ENCODE measurements around the gene PARD3. TPM values are rescaled to one million over a fixed set of nuclear protein-coding genes. Genes with fewer than 3 reads are reported as not detected.

Gene PARD3
- total RNA-seq, 2 donors from 2014 or later = 36.1 to 48.5 TPM

DNA sequence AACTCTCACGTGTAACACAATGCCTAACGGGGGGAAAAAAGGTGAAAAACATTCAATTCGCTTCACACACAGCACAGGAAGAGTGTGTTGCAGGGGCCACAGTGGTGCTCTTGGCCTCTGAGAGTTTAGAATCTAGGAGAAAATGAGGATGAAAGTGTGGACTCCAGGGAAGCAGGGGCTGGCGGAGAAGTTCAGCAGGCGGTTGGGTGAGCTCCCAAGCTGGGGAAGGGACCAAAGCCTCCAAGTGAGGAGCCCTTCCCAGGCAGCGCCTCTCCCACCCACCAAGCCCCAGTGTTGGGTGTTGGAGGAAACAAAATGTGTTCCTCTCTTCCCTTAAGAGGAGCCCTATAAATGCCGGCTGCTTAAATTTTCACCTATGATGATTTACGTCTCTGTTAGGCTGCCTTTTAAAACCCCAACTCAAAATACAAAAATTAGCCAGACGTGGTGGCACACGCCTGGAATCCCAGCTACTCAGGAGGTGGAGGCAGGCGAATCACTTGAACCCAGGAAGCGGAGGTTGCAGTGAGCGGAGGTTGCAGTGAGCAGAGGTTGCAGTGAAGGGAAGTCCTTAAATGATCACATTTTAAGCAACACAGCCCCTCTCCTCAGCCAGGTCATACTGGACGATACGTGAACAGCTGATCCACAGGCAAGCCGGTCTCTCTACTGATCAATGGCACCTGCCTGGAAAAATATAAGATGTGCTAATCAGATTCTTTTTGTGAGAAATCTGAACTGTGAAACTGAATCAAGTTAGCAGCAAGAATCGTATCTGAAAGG, 735.2 kb downstream of the PARD3 start:
- Histone ChIP-seq H3K4me3 (no peak overlapping the region), H3K36me3 (replicated peaks in 1 of 2; ENCODE audit: insufficient read depth in 1 of 2, low read depth in 2 of 2) (no peaks in the 10 kb centered on the region), H3K27me3 (no peaks in the 10 kb centered on the region), H3K4me1 (peaks cover 5% of the 10 kb centered on the region), H3K27ac (peak overlapping the region in 1 of 4 donors; percentile 1), H3K9me3 (no peaks in the 10 kb centered on the region)
- no peak for DNase-seq
- 83 to 85% methylated on average over 17 of the region's 17 CpGs for WGBS, 2 donors
- intact Hi-C loops (cut with DNase I) = no loop called here
- no peak for ATAC-seq
- TF ChIP-seq POLR2A (IDR thresholded peaks at IDR 0.05) (no peak), CTCF (IDR thresholded peaks at IDR 0.05) (no peak)

DNA sequence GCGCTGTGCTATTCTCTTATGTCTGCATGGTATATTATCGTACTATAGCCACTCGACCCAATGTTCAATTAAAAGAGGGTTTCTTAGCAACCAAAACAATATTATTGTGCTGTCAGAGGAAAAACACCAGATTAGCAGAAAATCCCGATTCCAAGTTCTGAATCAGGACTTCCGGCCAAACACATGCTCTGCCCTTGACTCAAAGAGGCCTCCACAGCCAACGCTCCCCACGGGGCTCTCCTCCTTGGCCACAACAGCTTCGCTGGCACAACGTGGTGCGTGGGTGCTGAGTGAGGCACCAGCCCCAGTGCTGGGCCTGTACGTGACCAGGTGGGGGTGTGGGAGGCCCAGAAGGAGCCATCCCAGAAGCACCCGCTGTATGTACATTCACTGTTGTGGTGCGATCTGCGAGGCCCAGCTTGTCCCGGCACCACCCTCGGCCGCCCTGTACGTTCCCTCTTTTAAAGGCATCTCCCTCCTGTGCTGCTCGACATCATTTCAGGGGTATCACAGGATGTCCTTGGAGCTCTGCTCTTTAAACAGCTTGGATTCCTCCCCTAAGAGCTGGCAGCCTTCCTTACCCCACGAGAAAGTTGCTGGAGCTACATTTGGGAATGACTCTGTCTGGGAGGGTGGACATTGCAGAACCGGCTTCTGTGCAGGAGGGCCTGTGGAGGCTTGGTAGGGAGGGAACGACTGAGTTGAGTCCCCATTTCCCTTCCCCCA, 736.2 kb downstream of the PARD3 start:
- Histone ChIP-seq H3K4me3 (no peak overlapping the region), H3K27me3 (no peaks in the 10 kb centered on the region), H3K4me1 (peaks cover 5% of the 10 kb centered on the region), H3K27ac (peak overlapping the region in 1 of 4 donors; percentile 1), H3K9me3 (no peaks in the 10 kb centered on the region), H3K36me3 (replicated peaks in 1 of 2; ENCODE audit: insufficient read depth in 1 of 2, low read depth in 2 of 2) (no peaks in the 10 kb centered on the region)
- ATAC-seq = peak; percentile 37
- intact Hi-C loops (cut with DNase I) = no loop called here
- TF ChIP-seq CTCF (IDR thresholded peaks at IDR 0.05) (no peak), POLR2A (IDR thresholded peaks at IDR 0.05) (no peak)
- DNase-seq = peak in 3 of 4 donors; percentile 17 to 38 (median 24)
- WGBS, 2 donors = 77 to 78% methylated on average over 22 of the region's 22 CpGs

GRCh38 chr10:34078017-34078744, 736.9 kb downstream of the PARD3 start:
- H3K27ac ChIP-seq = no peak overlapping the region
- no peak overlapping the region for H3K4me3 ChIP-seq
- DNase-seq (no peak), ATAC-seq (no peak)
- no peaks in the 10 kb centered on the region for H3K27me3 ChIP-seq
- peak in 1 of 7 experiments; percentile 7 for TF ChIP-seq CTCF (IDR thresholded peaks at IDR 0.05)
- TF ChIP-seq POLR2A (IDR thresholded peaks at IDR 0.05) = no peak
- 61 to 72% methylated on average over 4 of the region's 4 CpGs for WGBS, 2 donors
- intact Hi-C loops (cut with DNase I) = no loop called here
- H3K4me1 ChIP-seq = peaks cover 5% of the 10 kb centered on the region
- no peaks in the 10 kb centered on the region for H3K9me3 ChIP-seq
- no peaks in the 10 kb centered on the region for H3K36me3 ChIP-seq (replicated peaks in 1 of 2; ENCODE audit: insufficient read depth in 1 of 2, low read depth in 2 of 2)

- Histone ChIP-seq H3K4me1 (peaks cover 5% of the 10 kb centered on the region), H3K9me3 (no peaks in the 10 kb centered on the region), H3K36me3 (replicated peaks in 1 of 2; ENCODE audit: insufficient read depth in 1 of 2, low read depth in 2 of 2) (no peaks in the 10 kb centered on the region), H3K4me3 (no peak overlapping the region), H3K27me3 (no peaks in the 10 kb centered on the region), H3K27ac (no peak overlapping the region)
- no peak for ATAC-seq
- no peak for TF ChIP-seq CTCF (IDR thresholded peaks at IDR 0.05)
- no peak for TF ChIP-seq POLR2A (IDR thresholded peaks at IDR 0.05)
- no peak for DNase-seq
- intact Hi-C loops (cut with DNase I) = no loop called here
Observed at GRCh38 chr10:34076443-34076842, 738.7 kb downstream of the PARD3 start.
